DMS53 treated with DMSO at 0.1 percent for 48 hours (cell line): ENCODE data around the gene ADORA2A.

ENCODE experiments used
- DNase-seq: peaks from one replicate; lab custom pipeline; 2025; ENCODE audit not compliant: unreplicated experiment; lab: John Stamatoyannopoulos, UW

The ADORA2A gene

GRCh38 chr22:24427500-24428164 is at the start of gene ADORA2A:
Gene ADORA2A, plus strand, starts transcription at chr22:24427599. Its CDS starts 5,806 bp downstream, at chr22:24433405.
- DNase-seq: no peak

GRCh38 chr22:24379536-24379935 is 47.9 kb upstream of the ADORA2A start:
- DNase-seq: no peak

DNA sequence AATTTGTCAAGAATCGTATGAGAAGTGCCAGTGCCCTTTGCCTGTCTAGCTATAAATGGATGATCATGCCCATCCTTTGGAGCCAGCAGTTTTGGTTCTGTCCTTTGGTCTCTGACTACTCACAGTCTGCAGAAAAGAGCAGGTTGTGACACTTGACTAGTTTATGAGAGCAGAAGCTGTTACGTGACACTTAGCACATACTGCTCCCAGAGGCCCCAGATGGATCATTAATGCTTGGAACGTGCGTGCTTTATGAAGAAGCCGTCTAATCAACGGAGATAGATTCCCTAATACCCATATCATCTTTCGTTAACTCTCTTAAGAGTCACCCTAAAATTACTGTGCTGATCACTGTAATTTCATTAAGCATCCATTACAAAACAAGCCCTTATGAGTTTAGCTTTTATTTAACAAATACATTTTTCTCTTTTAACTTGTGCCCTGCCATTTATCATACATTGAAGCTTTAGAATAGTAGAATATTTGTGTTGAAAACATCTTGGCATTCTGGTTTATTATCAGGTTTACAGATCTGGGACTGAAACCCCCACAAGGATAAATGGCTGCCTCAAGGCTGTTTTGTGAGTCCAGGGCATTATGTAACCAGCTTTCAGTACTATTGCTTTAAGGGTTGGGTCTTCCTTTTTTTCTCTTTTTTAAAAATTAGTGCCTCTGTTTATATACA is 47.0 kb upstream of the ADORA2A start:
- no peak for DNase-seq

GRCh38 chr22:24380905-24381230 is 46.5 kb upstream of the ADORA2A start:
- DNase-seq: no peak

GRCh38 chr22:24383061-24383460 is 44.3 kb upstream of the ADORA2A start:
- no peak for DNase-seq

- DNase-seq: no peak
Observed at GRCh38 chr22:24384131-24384530, 43.3 kb upstream of the ADORA2A start.

GRCh38 chr22:24386937-24387471 is 40.4 kb upstream of the ADORA2A start:
- DNase-seq: no peak

- DNase-seq: no peak
Observed at GRCh38 chr22:24389680-24390079, 37.7 kb upstream of the ADORA2A start.

GRCh38 chr22:24390156-24390555 is 37.2 kb upstream of the ADORA2A start:
- no peak for DNase-seq

GRCh38 chr22:24390576-24390975 is 36.8 kb upstream of the ADORA2A start:
- no peak for DNase-seq

- DNase-seq: no peak
Observed at GRCh38 chr22:24391836-24392217, 35.6 kb upstream of the ADORA2A start.

- DNase-seq: no peak
Observed at GRCh38 chr22:24392218-24392931, 35.0 kb upstream of the ADORA2A start.

- no peak for DNase-seq
Observed at GRCh38 chr22:24393012-24393559, 34.3 kb upstream of the ADORA2A start.

GRCh38 chr22:24393848-24394247 is 33.6 kb upstream of the ADORA2A start:
- no peak for DNase-seq

GRCh38 chr22:24394254-24394653 is 33.1 kb upstream of the ADORA2A start:
- DNase-seq: no peak

GRCh38 chr22:24398409-24398808 is 29.0 kb upstream of the ADORA2A start:
- DNase-seq: no peak

GRCh38 chr22:24400034-24400725 is 27.2 kb upstream of the ADORA2A start:
- DNase-seq: no peak

GRCh38 chr22:24400726-24401596 is 26.4 kb upstream of the ADORA2A start:
- no peak for DNase-seq

DNA sequence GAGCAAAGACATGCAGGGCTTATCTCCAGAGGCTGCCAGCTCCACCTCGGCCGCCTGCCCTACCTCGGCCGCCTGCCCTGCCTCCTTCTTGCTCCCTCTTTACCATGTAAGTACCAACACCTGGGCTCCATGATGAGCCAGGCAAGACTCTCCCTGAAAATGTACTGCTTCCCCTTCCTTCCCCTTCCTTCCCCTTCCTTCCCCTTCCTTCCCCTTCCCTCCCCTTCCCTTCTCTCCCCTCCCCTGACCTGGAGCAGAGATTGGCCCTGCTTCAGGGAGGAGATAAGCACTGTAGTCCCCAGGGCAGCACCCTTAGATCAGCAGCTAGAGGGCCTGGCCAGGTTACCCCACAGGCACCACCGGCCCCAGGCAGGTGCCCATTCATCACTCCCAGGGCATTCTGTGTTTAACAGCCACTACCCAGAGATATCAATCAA is 25.4 kb upstream of the ADORA2A start:
- DNase-seq: no peak
